Dendritic cell treated with granulocyte-macrophage colony-stimulating factor and Interleukin-4, amounts not matched to agents 40 ng/mL and 50 ng/mL, for 4 days (primary cell): ENCODE results near the gene NAALAD2.

Source experiments
- H3K27ac Mint-ChIP-seq: one replicate; pipeline ENCODE4 v1.8.0; 2022; ENCODE audit warnings: mild to moderate bottlenecking, mixed read lengths
- H3K27me3 Mint-ChIP-seq: one replicate; pipeline ENCODE4 v1.8.0; 2022; ENCODE audit warnings: mild to moderate bottlenecking, mixed read lengths
- H3K36me3 Mint-ChIP-seq: one replicate; pipeline ENCODE4 v1.8.0; 2022; ENCODE audit warnings: low read depth, mixed read lengths
- H3K4me1 Mint-ChIP-seq: one replicate; pipeline ENCODE4 v1.8.0; 2022; ENCODE audit warnings: low read depth, mixed read lengths
- H3K4me3 Mint-ChIP-seq: one replicate; pipeline ENCODE4 v1.8.0; 2022; ENCODE audit warnings: mild to moderate bottlenecking, moderate library complexity, mixed read lengths
- H3K9me3 Mint-ChIP-seq: one replicate; pipeline ENCODE4 v1.8.0; 2022; ENCODE audit warnings: mixed read lengths
- intact Hi-C: fragments of 100-400 bp; cut with micrococcal nuclease; formaldehyde crosslinking; loops from one replicate; pipeline ENCODE4 v1.15.0; 2022

The NAALAD2 gene

GRCh38 chr11:90208857-90209256 is 74.4 kb downstream of the NAALAD2 start:
- H3K9me3 Mint-ChIP-seq, result no peaks in the 10 kb centered on the region
- peaks cover 85% of the 10 kb centered on the region for H3K36me3 Mint-ChIP-seq
- intact Hi-C loops, result no loop called here
- no peak overlapping the region for H3K27ac Mint-ChIP-seq
- H3K27me3 Mint-ChIP-seq, result no peaks in the 10 kb centered on the region
- H3K4me1 Mint-ChIP-seq, result no peaks in the 10 kb centered on the region
- H3K4me3 Mint-ChIP-seq, result no peak overlapping the region

- Mint-ChIP-seq H3K4me3 (no peak overlapping the region), H3K9me3 (no peaks in the 10 kb centered on the region), H3K27ac (no peak overlapping the region), H3K36me3 (peaks cover 56% of the 10 kb centered on the region), H3K27me3 (no peaks in the 10 kb centered on the region), H3K4me1 (peaks cover 8% of the 10 kb centered on the region)
- intact Hi-C loops, result no loop called here
These were observed 78.9 kb downstream of the NAALAD2 start for GRCh38 chr11:90213322-90213721.

GRCh38 chr11:90216611-90217010 is 82.1 kb downstream of the NAALAD2 start:
- Mint-ChIP-seq H3K27me3 (no peaks in the 10 kb centered on the region), H3K4me1 (peaks cover 39% of the 10 kb centered on the region), H3K4me3 (no peak overlapping the region), H3K27ac (no peak overlapping the region), H3K9me3 (no peaks in the 10 kb centered on the region), H3K36me3 (peaks cover 42% of the 10 kb centered on the region)
- intact Hi-C loops, result no loop called here

- Mint-ChIP-seq H3K4me3 (no peak overlapping the region), H3K4me1 (peaks cover 45% of the 10 kb centered on the region), H3K9me3 (no peaks in the 10 kb centered on the region), H3K36me3 (peaks cover 39% of the 10 kb centered on the region), H3K27me3 (no peaks in the 10 kb centered on the region), H3K27ac (no peak overlapping the region)
- intact Hi-C loops, result no loop called here
These were observed 84.1 kb downstream of the NAALAD2 start for GRCh38 chr11:90218606-90219005.

GRCh38 chr11:90219438-90219837 is 85.0 kb downstream of the NAALAD2 start:
- Mint-ChIP-seq H3K4me3 (no peak overlapping the region), H3K9me3 (no peaks in the 10 kb centered on the region), H3K27me3 (no peaks in the 10 kb centered on the region), H3K36me3 (peaks cover 36% of the 10 kb centered on the region), H3K4me1 (peaks cover 51% of the 10 kb centered on the region), H3K27ac (no peak overlapping the region)
- intact Hi-C loops, result no loop called here

GRCh38 chr11:90220391-90220790 is 85.9 kb downstream of the NAALAD2 start:
- Mint-ChIP-seq H3K4me3 (no peak overlapping the region), H3K9me3 (no peaks in the 10 kb centered on the region), H3K27me3 (no peaks in the 10 kb centered on the region), H3K4me1 (peaks cover 51% of the 10 kb centered on the region), H3K27ac (no peak overlapping the region), H3K36me3 (peaks cover 36% of the 10 kb centered on the region)
- intact Hi-C loops, result no loop called here

GRCh38 chr11:90221803-90222458 is 87.5 kb downstream of the NAALAD2 start:
- H3K27ac Mint-ChIP-seq, result peak overlapping the region; percentile 85
- peaks cover 44% of the 10 kb centered on the region for H3K4me1 Mint-ChIP-seq
- H3K4me3 Mint-ChIP-seq, result peak overlapping the region; percentile 97
- H3K27me3 Mint-ChIP-seq, result no peaks in the 10 kb centered on the region
- no peaks in the 10 kb centered on the region for H3K9me3 Mint-ChIP-seq
- peaks cover 29% of the 10 kb centered on the region for H3K36me3 Mint-ChIP-seq
- intact Hi-C loops, result no loop called here

- peaks cover 32% of the 10 kb centered on the region for H3K36me3 Mint-ChIP-seq
- peaks cover 44% of the 10 kb centered on the region for H3K4me1 Mint-ChIP-seq
- H3K27me3 Mint-ChIP-seq, result no peaks in the 10 kb centered on the region
- intact Hi-C loops, result no loop called here
- peak within 1 kb of the TSS; percentile 85 for H3K27ac Mint-ChIP-seq
- no peaks in the 10 kb centered on the region for H3K9me3 Mint-ChIP-seq
- peak within 1 kb of the TSS; percentile 97 for H3K4me3 Mint-ChIP-seq
These were observed 88.2 kb downstream of the NAALAD2 start, which contains the start of gene CHORDC1 for GRCh38 chr11:90222459-90223247. Gene CHORDC1 (minus strand): TSS chr11:90223049. CDS start chr11:90222954, 95 bp downstream.

- peak overlapping the region; percentile 85 for H3K27ac Mint-ChIP-seq
- no peaks in the 10 kb centered on the region for H3K9me3 Mint-ChIP-seq
- H3K4me3 Mint-ChIP-seq, result peak overlapping the region; percentile 97
- no peaks in the 10 kb centered on the region for H3K27me3 Mint-ChIP-seq
- intact Hi-C loops, result no loop called here
- H3K4me1 Mint-ChIP-seq, result peaks cover 46% of the 10 kb centered on the region
- H3K36me3 Mint-ChIP-seq, result peaks cover 32% of the 10 kb centered on the region
These were observed 88.8 kb downstream of the NAALAD2 start for GRCh38 chr11:90223248-90223585.

- Mint-ChIP-seq H3K4me3 (no peak overlapping the region), H3K9me3 (no peaks in the 10 kb centered on the region), H3K36me3 (peaks cover 10% of the 10 kb centered on the region), H3K4me1 (peaks cover 16% of the 10 kb centered on the region), H3K27me3 (no peaks in the 10 kb centered on the region), H3K27ac (no peak overlapping the region)
- intact Hi-C loops, result no loop called here
These were observed 93.6 kb downstream of the NAALAD2 start for GRCh38 chr11:90228056-90228455.

GRCh38 chr11:90229791-90230190 is 95.3 kb downstream of the NAALAD2 start:
- Mint-ChIP-seq H3K27ac (no peak overlapping the region), H3K4me1 (peaks cover 10% of the 10 kb centered on the region), H3K9me3 (no peaks in the 10 kb centered on the region), H3K4me3 (no peak overlapping the region), H3K27me3 (no peaks in the 10 kb centered on the region), H3K36me3 (peaks cover 6% of the 10 kb centered on the region)
- intact Hi-C loops, result no loop called here

- intact Hi-C loops, result no loop called here
- Mint-ChIP-seq H3K9me3 (no peaks in the 10 kb centered on the region), H3K4me1 (no peaks in the 10 kb centered on the region), H3K27ac (no peak overlapping the region), H3K27me3 (peaks cover 4% of the 10 kb centered on the region), H3K4me3 (no peak overlapping the region), H3K36me3 (no peaks in the 10 kb centered on the region)
These were observed 100.5 kb downstream of the NAALAD2 start for GRCh38 chr11:90234977-90235376.

GRCh38 chr11:90235526-90235925 is 101.1 kb downstream of the NAALAD2 start:
- no peak overlapping the region for H3K27ac Mint-ChIP-seq
- H3K36me3 Mint-ChIP-seq, result no peaks in the 10 kb centered on the region
- no peaks in the 10 kb centered on the region for H3K4me1 Mint-ChIP-seq
- H3K4me3 Mint-ChIP-seq, result no peak overlapping the region
- intact Hi-C loops, result no loop called here
- H3K9me3 Mint-ChIP-seq, result no peaks in the 10 kb centered on the region
- H3K27me3 Mint-ChIP-seq, result peaks cover 4% of the 10 kb centered on the region

- H3K27ac Mint-ChIP-seq, result no peak overlapping the region
These were observed 102.5 kb downstream of the NAALAD2 start for GRCh38 chr11:90237004-90237403.

More at GRCh38 chr11:90237004-90237403, 102.5 kb downstream of the NAALAD2 start:
- Mint-ChIP-seq H3K4me1 (no peaks in the 10 kb centered on the region), H3K36me3 (no peaks in the 10 kb centered on the region), H3K4me3 (no peak overlapping the region), H3K9me3 (no peaks in the 10 kb centered on the region), H3K27me3 (peaks cover 5% of the 10 kb centered on the region)
- intact Hi-C loops, result no loop called here
